Measurements from ENCODE around the gene SMIM7. TPM values are rescaled to one million over a fixed set of nuclear protein-coding genes. Genes with fewer than 3 reads are reported as not detected.
A peak's percentile ranks its signal among the peaks of the same experiment; 100 is the strongest.

Gene SMIM7
- total RNA-seq, 2 donors from 2014 or later = 44.0 to 45.8 TPM

GRCh38 chr19:16628984-16629691 lies 30.8 kb downstream of the SMIM7 start:
- Mint-ChIP-seq H3K27ac (peak overlapping the region; percentile 97 to 99), H3K36me3 (peaks cover 20 to 26% of the 10 kb centered on the region in 2 donors), H3K9me3 (no peaks in the 10 kb centered on the region)
- peak; percentile 5 to 7 for ATAC-seq
- DNase-seq (ENCODE audit: low spot score in 2 of 2) = peak in 1 of 2 donors; percentile 57

GRCh38 chr19:16628183-16628983 lies 31.6 kb downstream of the SMIM7 start, which contains the start of gene MED26:
TSS of gene MED26 (minus strand) at chr19:16628204. CDS start at chr19:16627943, 261 bp downstream.
- Mint-ChIP-seq H3K36me3 (peaks cover 20 to 26% of the 10 kb centered on the region in 2 donors), H3K9me3 (no peaks in the 10 kb centered on the region)

GRCh38 chr19:16627928-16628182 lies 32.1 kb downstream of the SMIM7 start:
- Mint-ChIP-seq H3K27ac (peak overlapping the region; percentile 36 to 97), H3K36me3 (peaks cover 20 to 26% of the 10 kb centered on the region in 2 donors), H3K9me3 (no peaks in the 10 kb centered on the region)
- DNase-seq (ENCODE audit: low spot score in 2 of 2) (no peak), ATAC-seq (peak in 1 of 2 donors; percentile 4)

More at GRCh38 chr19:16628183-16628983, 31.6 kb downstream of the SMIM7 start, which contains the start of gene MED26:
- peak; percentile 96 for DNase-seq (ENCODE audit: low spot score in 2 of 2)
- H3K27ac Mint-ChIP-seq = peak within 1 kb of the TSS; percentile 97 to 99
- peak; percentile 93 for ATAC-seq

- Mint-ChIP-seq H3K36me3 (peaks cover 20 to 21% of the 10 kb centered on the region in 2 donors), H3K9me3 (no peaks in the 10 kb centered on the region), H3K27ac (peak overlapping the region; percentile 97 to 98)
- no peak for ATAC-seq
- peak; percentile 21 to 66 for DNase-seq (ENCODE audit: low spot score in 2 of 2)
These were observed 32.6 kb downstream of the SMIM7 start for GRCh38 chr19:16627193-16627927.

GRCh38 chr19:16626796-16627192 lies 33.1 kb downstream of the SMIM7 start:
- ATAC-seq (peak in 1 of 2 donors; percentile 6), DNase-seq (ENCODE audit: low spot score in 2 of 2) (peak; percentile 17 to 57)
- no peaks in the 10 kb centered on the region for H3K9me3 Mint-ChIP-seq
- peak overlapping the region; percentile 97 to 98 for H3K27ac Mint-ChIP-seq
- H3K36me3 Mint-ChIP-seq = peaks cover 18 to 20% of the 10 kb centered on the region in 2 donors

GRCh38 chr19:16625163-16625958 lies 34.6 kb downstream of the SMIM7 start:
- peak overlapping the region; percentile 18 to 61 for H3K27ac Mint-ChIP-seq
- no peak for DNase-seq (ENCODE audit: low spot score in 2 of 2)
- H3K36me3 Mint-ChIP-seq = peaks cover 18 to 20% of the 10 kb centered on the region in 2 donors
- ATAC-seq = no peak
- H3K9me3 Mint-ChIP-seq = no peaks in the 10 kb centered on the region

GRCh38 chr19:16624236-16624635 lies 35.7 kb downstream of the SMIM7 start:
- peaks cover 18 to 20% of the 10 kb centered on the region in 2 donors for H3K36me3 Mint-ChIP-seq
- H3K9me3 Mint-ChIP-seq = no peaks in the 10 kb centered on the region
- no peak for DNase-seq (ENCODE audit: low spot score in 2 of 2)
- no peak for ATAC-seq
- no peak overlapping the region for H3K27ac Mint-ChIP-seq

- Mint-ChIP-seq H3K27ac (no peak overlapping the region), H3K36me3 (peaks cover 18 to 20% of the 10 kb centered on the region in 2 donors), H3K9me3 (no peaks in the 10 kb centered on the region)
- ATAC-seq (no peak), DNase-seq (ENCODE audit: low spot score in 2 of 2) (no peak)
These were observed 36.4 kb downstream of the SMIM7 start for GRCh38 chr19:16623576-16623975.

- H3K27ac Mint-ChIP-seq = no peak overlapping the region
- DNase-seq (ENCODE audit: low spot score in 2 of 2) = no peak
- H3K36me3 Mint-ChIP-seq = peaks cover 18 to 20% of the 10 kb centered on the region in 2 donors
- ATAC-seq = no peak
- no peaks in the 10 kb centered on the region for H3K9me3 Mint-ChIP-seq
These were observed 36.9 kb downstream of the SMIM7 start for GRCh38 chr19:16623066-16623465.

GRCh38 chr19:16621165-16621800 lies 38.7 kb downstream of the SMIM7 start:
- no peaks in the 10 kb centered on the region for H3K9me3 Mint-ChIP-seq
- DNase-seq (ENCODE audit: low spot score in 2 of 2) = no peak
- no peak for ATAC-seq
- H3K36me3 Mint-ChIP-seq = peaks cover 8 to 9% of the 10 kb centered on the region in 2 donors
- peak overlapping the region in 1 of 2 donors; percentile 46 for H3K27ac Mint-ChIP-seq

- H3K27ac Mint-ChIP-seq = no peak overlapping the region
- ATAC-seq = no peak
- no peak for DNase-seq (ENCODE audit: low spot score in 2 of 2)
- peaks cover 4 to 6% of the 10 kb centered on the region in 2 donors for H3K36me3 Mint-ChIP-seq
- no peaks in the 10 kb centered on the region for H3K9me3 Mint-ChIP-seq
These were observed 39.4 kb downstream of the SMIM7 start for GRCh38 chr19:16620584-16620983.

GRCh38 chr19:16620018-16620417 lies 39.9 kb downstream of the SMIM7 start:
- H3K27ac Mint-ChIP-seq = peak overlapping the region in 1 of 2 donors; percentile 79

GRCh38 chr19:16619457-16619856 lies 40.5 kb downstream of the SMIM7 start:
- ATAC-seq (peak in 1 of 2 donors; percentile 16), DNase-seq (ENCODE audit: low spot score in 2 of 2) (no peak)
- Mint-ChIP-seq H3K27ac (peak overlapping the region in 1 of 2 donors; percentile 79), H3K9me3 (no peaks in the 10 kb centered on the region), H3K36me3 (no peaks in the 10 kb centered on the region)

More at GRCh38 chr19:16620018-16620417, 39.9 kb downstream of the SMIM7 start:
- Mint-ChIP-seq H3K36me3 (peaks cover 0 to under 1% of the 10 kb centered on the region in 2 donors), H3K9me3 (no peaks in the 10 kb centered on the region)
- DNase-seq (ENCODE audit: low spot score in 2 of 2) = no peak
- ATAC-seq = no peak

GRCh38 chr19:16618248-16618647 lies 41.7 kb downstream of the SMIM7 start:
- ATAC-seq (no peak), DNase-seq (ENCODE audit: low spot score in 2 of 2) (no peak)
- H3K9me3 Mint-ChIP-seq = no peaks in the 10 kb centered on the region
- peak overlapping the region in 1 of 2 donors; percentile 57 for H3K27ac Mint-ChIP-seq
- H3K36me3 Mint-ChIP-seq = no peaks in the 10 kb centered on the region

- Mint-ChIP-seq H3K36me3 (no peaks in the 10 kb centered on the region), H3K9me3 (no peaks in the 10 kb centered on the region), H3K27ac (no peak overlapping the region)
- ATAC-seq = peak; percentile 29 to 43
- no peak for DNase-seq (ENCODE audit: low spot score in 2 of 2)
These were observed 44.1 kb downstream of the SMIM7 start for GRCh38 chr19:16615808-16616207.

- Mint-ChIP-seq H3K9me3 (no peaks in the 10 kb centered on the region), H3K27ac (peak overlapping the region; percentile 5 to 10), H3K36me3 (no peaks in the 10 kb centered on the region)
- ATAC-seq = no peak
- no peak for DNase-seq (ENCODE audit: low spot score in 2 of 2)
These were observed 45.0 kb downstream of the SMIM7 start for GRCh38 chr19:16614941-16615340.
